Nephron progenitor cell (in vitro differentiated cells): ENCODE measurements around the gene FGGY.
A peak's percentile ranks its signal among the peaks of the same experiment; 100 is the strongest.

Experiments
- DNase-seq: peaks from one replicate; pipeline ENCODE4 v3.0.0; 2021
- H3K27ac Mint-ChIP-seq: 2 replicates; pipeline ENCODE4 v1.8.0; 2021; ENCODE audit warnings: mild to moderate bottlenecking, moderate library complexity, mixed read lengths
- H3K27me3 Mint-ChIP-seq: 2 replicates; pipeline ENCODE4 v1.8.0; 2021; ENCODE audit warnings: mild to moderate bottlenecking, low read depth, mixed read lengths; ENCODE audit not compliant: poor library complexity
- H3K36me3 Mint-ChIP-seq: 2 replicates; pipeline ENCODE4 v1.8.0; 2021; ENCODE audit warnings: low read depth, mixed read lengths
- H3K4me1 Mint-ChIP-seq: 2 replicates; pipeline ENCODE4 v1.8.0; 2021; ENCODE audit warnings: mixed read lengths
- H3K4me3 Mint-ChIP-seq: 2 replicates; pipeline ENCODE4 v1.8.0; 2021; ENCODE audit warnings: mild to moderate bottlenecking, moderate library complexity, mixed read lengths
- H3K9me3 Mint-ChIP-seq: 2 replicates; pipeline ENCODE4 v1.8.0; 2021; ENCODE audit warnings: mild to moderate bottlenecking, moderate library complexity, mixed read lengths
- CTCF ChIP-seq: fragments of 200-600 bp; sonication (generic); IDR thresholded peaks from 2 replicates; pipeline ENCODE4 v1.5.0; 2021; ENCODE audit warnings: antibody characterized with exemption

Gene FGGY

GRCh38 chr1:59565611-59566410, 268.9 kb downstream of the FGGY start:
- no peaks in the 10 kb centered on the region for H3K27me3 Mint-ChIP-seq
- H3K9me3 Mint-ChIP-seq, result peaks cover 29% of the 10 kb centered on the region
- H3K36me3 Mint-ChIP-seq, result peaks cover 14% of the 10 kb centered on the region
- peaks cover 15% of the 10 kb centered on the region for H3K4me1 Mint-ChIP-seq
- DNase-seq, result no peak
- H3K27ac Mint-ChIP-seq, result peak overlapping the region; percentile 4
- no peak for TF ChIP-seq CTCF
- H3K4me3 Mint-ChIP-seq, result no peak overlapping the region

- Mint-ChIP-seq H3K9me3 (peaks cover 18% of the 10 kb centered on the region), H3K4me1 (peaks cover 15% of the 10 kb centered on the region), H3K4me3 (no peak overlapping the region), H3K27me3 (no peaks in the 10 kb centered on the region), H3K36me3 (peaks cover 14% of the 10 kb centered on the region), H3K27ac (no peak overlapping the region)
- DNase-seq, result no peak
- TF ChIP-seq CTCF, result no peak
Measured at GRCh38 chr1:59568158-59568935, 271.5 kb downstream of the FGGY start.

- H3K27me3 Mint-ChIP-seq, result peaks cover 2% of the 10 kb centered on the region
- DNase-seq, result no peak
- H3K36me3 Mint-ChIP-seq, result peaks cover 18% of the 10 kb centered on the region
- TF ChIP-seq CTCF, result no peak
- H3K4me1 Mint-ChIP-seq, result peaks cover 15% of the 10 kb centered on the region
- H3K27ac Mint-ChIP-seq, result no peak overlapping the region
- no peak overlapping the region for H3K4me3 Mint-ChIP-seq
- H3K9me3 Mint-ChIP-seq, result peaks cover 17% of the 10 kb centered on the region
Measured at GRCh38 chr1:59569198-59569597, 272.3 kb downstream of the FGGY start.

GRCh38 chr1:59570524-59570923, 273.6 kb downstream of the FGGY start:
- Mint-ChIP-seq H3K4me1 (peaks cover 14% of the 10 kb centered on the region), H3K27me3 (peaks cover 3% of the 10 kb centered on the region), H3K9me3 (peaks cover 24% of the 10 kb centered on the region), H3K4me3 (no peak overlapping the region), H3K27ac (no peak overlapping the region), H3K36me3 (peaks cover 25% of the 10 kb centered on the region)
- no peak for DNase-seq
- TF ChIP-seq CTCF, result no peak

- no peak for DNase-seq
- H3K4me3 Mint-ChIP-seq, result no peak overlapping the region
- H3K9me3 Mint-ChIP-seq, result peaks cover 25% of the 10 kb centered on the region
- peaks cover 3% of the 10 kb centered on the region for H3K27me3 Mint-ChIP-seq
- H3K27ac Mint-ChIP-seq, result no peak overlapping the region
- no peak for TF ChIP-seq CTCF
- peaks cover 9% of the 10 kb centered on the region for H3K4me1 Mint-ChIP-seq
- peaks cover 31% of the 10 kb centered on the region for H3K36me3 Mint-ChIP-seq
Measured at GRCh38 chr1:59574085-59574484, 277.2 kb downstream of the FGGY start.
